Inferior parietal cortex (tissue), 1 donor: Measurements from ENCODE around the gene PITPNM3.
"Not testable (repeated sequence)": the region's sequence is repeated elsewhere in the genome, so short reads cannot be mapped to it uniquely, and the experiment has no call there.

Experiments used
- DNase-seq: peaks from one replicate; pipeline ENCODE4 v3.0.0-alpha.2; 2016; ENCODE audit errors: extremely low spot score

The PITPNM3 gene

GRCh38 chr17:6502142-6502541 lies 54.2 kb downstream of the PITPNM3 start:
- DNase-seq: no peak

- no peak for DNase-seq
Measured at GRCh38 chr17:6501359-6501758, 55.0 kb downstream of the PITPNM3 start.

GRCh38 chr17:6498901-6499540 lies 57.3 kb downstream of the PITPNM3 start:
- no peak for DNase-seq

DNA sequence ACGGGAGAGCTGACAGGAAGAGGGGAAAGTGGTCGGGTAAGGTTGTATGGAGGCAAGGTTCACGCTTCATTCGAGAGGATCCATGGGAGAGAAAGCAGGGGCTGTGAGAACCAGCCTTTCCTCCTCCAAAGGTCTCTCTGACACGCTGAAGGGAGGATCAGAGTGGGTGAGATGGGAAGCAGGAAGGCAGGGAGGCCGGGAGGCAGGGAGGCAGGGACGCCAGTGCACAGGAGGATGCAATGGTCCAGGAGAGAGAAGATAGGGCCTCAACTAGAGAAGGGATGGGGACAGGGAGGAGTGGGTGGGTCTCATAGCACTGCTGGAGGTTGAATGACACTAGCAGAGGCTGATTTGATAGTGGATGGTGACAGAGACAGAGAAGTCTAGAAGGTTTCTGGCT lies 58.0 kb downstream of the PITPNM3 start:
- DNase-seq: no peak

GRCh38 chr17:6497496-6498221 lies 58.7 kb downstream of the PITPNM3 start:
- DNase-seq: no peak

- DNase-seq: no peak
Measured at GRCh38 chr17:6496640-6497441, 59.5 kb downstream of the PITPNM3 start.

DNA sequence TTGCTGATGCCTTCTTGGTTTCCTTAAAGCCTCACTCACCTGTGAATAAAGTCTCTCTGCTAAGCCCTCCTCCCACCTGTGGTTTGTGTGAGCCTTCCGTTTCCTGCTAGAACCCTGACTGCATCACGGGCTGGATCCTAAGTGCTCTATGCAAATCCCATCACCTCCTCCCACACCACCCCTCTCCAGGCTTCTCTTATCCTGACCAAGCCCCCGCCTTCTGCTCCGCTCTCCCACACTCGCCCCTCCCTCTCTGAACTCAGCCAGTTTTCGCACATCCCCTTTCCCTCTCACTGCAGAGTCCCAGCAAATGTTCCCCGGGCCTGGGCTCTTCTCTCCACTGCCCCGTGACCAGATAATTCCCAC lies 60.3 kb downstream of the PITPNM3 start:
- DNase-seq: no peak

- no peak for DNase-seq
Measured at GRCh38 chr17:6495450-6496115, 60.8 kb downstream of the PITPNM3 start.

- DNase-seq: no peak
Measured at GRCh38 chr17:6494239-6494941, 62.0 kb downstream of the PITPNM3 start.

GRCh38 chr17:6492892-6493674 lies 63.3 kb downstream of the PITPNM3 start:
- DNase-seq: no peak

DNA sequence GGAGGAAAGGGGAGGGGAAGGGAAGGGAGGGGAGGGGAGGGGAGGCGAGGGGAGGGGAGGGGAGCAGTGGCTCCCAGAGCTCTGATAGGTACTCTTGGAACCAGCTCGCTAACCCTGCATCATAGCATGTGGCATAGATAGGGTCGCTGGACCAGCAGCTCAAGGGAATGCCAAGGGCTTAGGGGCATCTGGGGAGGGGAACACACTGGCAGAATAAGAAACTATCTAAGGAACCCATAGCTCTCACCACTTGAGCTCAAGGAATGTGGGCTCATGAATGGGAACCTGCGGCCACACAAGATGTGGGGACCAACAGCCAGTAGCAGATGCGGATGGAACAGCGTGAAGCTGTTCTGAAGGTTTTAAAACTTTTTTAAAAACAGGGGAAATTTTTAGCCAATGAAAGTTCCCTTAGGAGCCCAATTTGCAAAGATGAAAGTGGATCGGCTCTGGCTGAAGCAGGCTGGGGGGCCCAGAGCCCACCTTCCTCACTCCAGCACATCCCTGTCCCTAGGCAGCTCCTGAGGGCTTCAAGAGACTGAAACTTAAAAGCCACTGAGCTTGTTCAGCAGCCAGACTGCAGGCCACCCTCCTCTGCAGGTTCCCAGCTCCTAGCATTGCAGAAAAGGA lies 65.2 kb downstream of the PITPNM3 start:
- DNase-seq: no peak

GRCh38 chr17:6489016-6489550 lies 67.3 kb downstream of the PITPNM3 start:
- no peak for DNase-seq

DNA sequence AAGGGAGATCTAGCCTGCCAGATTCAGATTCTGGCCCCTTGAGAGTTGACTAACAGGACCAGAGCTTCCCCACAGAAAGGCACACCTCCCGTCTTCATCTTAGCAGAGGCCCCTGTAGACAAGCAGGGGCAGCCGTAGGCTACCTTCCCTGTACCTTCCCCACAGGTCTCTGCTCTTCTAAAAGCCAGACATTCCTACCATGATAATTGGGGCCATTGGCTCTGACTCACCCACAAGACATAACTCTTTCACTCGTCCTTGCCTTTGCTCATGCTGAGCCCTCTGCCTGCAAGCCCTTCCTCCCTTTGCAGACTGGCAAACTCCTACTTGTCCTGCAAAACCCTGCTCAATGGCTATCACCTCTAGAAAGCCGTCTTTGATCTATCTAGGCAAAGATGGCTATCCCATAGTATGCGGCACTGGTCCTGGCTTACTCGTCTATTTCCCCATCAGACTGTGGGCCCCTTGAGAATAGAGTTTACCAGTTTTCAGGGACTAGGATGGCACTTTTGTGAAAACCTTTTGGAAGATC lies 68.3 kb downstream of the PITPNM3 start:
- no peak for DNase-seq

GRCh38 chr17:6487251-6488007 lies 68.9 kb downstream of the PITPNM3 start:
- no peak for DNase-seq

DNA sequence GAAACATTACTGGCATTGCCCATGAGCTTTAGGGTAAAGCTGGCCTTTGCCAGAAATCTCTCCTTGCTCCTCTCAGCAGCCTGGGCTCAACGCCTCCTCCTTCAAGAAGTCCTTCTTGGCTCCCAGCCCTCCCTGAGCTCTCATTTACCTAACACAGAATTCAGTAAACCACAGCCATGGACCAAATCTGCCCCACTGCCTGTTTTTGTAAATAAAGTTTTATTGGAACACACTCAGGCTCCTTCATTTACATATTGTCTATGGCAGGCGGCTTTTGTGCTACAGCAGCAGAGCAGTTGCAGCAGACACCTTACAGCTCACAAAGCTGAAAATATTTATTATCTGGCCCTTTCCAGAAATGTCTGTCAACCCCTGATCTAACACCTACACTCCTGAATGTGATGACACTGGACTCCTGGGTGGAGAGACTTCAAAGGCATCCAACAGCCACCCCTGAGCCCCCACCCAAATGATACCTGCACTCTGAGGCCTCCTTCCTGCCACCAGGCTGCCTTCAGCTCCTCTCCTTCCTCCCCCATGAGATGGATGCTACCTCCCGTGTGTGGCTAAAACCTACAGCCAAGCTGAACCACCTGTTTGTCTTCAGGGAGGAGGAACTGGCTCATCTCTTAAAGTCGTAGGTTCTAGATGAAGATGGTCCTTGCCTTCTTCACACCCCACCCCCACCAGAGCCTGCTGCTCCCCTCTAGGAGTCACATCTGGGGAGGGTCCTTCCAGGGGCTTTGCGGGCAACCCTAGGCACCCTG lies 70.5 kb downstream of the PITPNM3 start:
- no peak for DNase-seq

DNA sequence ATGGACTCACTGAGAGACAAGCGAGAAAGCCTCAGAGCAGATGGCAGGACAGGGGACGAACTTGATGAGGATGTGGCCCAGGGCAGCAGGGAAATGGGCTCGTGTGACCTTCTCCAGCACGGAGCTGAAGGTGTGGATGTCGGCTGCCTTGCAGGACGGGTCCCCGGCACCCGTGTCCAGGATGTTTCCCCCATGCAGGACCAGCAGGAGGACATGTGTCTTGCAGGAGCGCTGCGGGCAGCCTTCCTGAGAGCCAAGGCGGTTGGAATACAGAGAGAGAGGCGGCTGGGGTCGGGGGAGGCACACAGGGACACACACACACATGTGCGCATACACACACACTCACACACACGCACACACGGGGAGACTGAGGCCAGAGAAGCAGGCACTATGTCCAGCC lies 72.8 kb downstream of the PITPNM3 start:
- DNase-seq: no peak

GRCh38 chr17:6482796-6483195 lies 73.6 kb downstream of the PITPNM3 start:
- DNase-seq: not testable (repeated sequence)

GRCh38 chr17:6482105-6482455 lies 74.3 kb downstream of the PITPNM3 start:
- DNase-seq: no peak
